GM21786 (cell line): Measurements from ENCODE around the gene HNRNPLL.
"Not testable (repeated sequence)": the region's sequence is repeated elsewhere in the genome, so short reads cannot be mapped to it uniquely, and the experiment has no call there.

Source experiments
- ATAC-seq: cut with Tn5 transposase; IDR thresholded peaks from one replicate; pipeline ENCODE4 v1.9.1; 2021; ENCODE audit not compliant: unreplicated experiment

Gene HNRNPLL

DNA sequence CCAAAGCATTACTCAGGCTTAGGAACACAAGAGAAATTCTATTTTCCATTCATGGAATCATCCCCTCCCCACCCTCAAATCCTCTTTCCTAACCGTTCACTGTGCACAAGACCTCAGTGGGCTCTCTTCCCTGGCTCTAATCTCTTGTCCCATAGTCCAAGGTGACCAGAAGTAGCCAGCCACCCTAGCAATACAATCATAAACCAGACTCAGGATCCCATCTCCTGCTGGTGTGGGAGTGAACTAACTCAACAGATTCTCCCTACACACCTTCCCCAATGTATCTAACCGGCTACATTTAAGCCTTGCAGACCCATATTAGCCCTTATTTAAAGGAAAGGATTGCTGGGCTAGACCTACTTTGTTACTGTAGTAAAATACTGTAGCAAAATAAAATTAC, 45.5 kb downstream of the HNRNPLL start:
- ATAC-seq: no peak

DNA sequence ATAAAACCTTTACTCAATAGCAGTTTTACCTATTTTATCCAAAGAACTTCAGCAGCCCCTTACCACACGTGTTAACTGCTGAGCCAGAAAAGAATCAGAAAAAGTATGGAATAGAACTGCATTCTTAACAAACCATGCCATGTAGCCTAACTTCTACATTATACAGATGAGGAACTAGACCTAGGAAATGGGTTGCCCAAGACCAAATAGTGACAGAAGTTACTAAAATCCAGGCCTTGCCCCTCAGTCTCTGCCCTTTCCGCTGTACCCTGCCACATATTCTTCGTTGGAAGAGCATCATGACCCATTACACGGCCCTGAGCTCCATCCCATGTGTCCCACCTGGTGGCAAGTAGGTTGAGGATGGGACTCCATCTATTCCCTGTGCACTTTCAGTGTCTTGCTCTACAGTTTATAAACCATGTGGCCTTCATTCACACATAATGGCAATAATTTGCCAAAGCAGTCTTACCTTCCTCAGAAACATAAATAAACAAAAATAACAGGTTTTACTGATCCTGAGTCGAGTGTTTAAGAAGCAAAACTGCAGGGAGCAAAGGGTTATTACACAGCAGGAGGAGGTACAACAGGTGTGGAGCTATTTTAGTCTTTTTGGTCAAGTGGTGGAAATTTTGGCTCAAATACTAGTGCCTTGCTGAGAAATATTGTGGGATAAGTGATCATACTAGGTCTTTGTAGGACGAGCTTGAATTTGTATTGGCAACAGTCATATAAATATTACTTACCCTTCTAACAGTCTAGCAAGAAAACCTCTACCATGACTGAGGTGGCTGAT, 46.5 kb downstream of the HNRNPLL start:
- no peak for ATAC-seq

GRCh38 chr2:38554973-38555595, 47.6 kb downstream of the HNRNPLL start:
- no peak for ATAC-seq

GRCh38 chr2:38553554-38553953, 49.2 kb downstream of the HNRNPLL start:
- no peak for ATAC-seq

- no peak for ATAC-seq
Observed at GRCh38 chr2:38552259-38552658, 50.5 kb downstream of the HNRNPLL start.

DNA sequence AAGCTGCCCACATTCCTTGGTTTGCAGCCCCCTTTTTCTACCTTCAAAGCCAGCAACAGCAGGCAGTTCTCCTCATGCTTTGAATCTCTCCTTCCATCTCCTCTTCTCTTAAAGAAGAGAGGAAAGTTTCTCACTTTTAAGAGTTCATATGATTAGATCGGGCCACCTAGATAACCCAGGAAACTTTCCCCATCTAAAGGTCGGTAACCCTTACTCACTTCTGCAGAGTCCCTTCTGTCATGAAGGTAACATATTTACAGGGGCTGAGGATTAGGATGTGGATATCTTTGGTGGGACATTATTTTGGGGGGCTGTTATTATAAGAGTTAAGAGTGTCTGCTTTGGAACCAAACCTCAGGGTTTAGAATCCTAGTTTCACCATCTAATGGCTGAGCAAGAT, 51.0 kb downstream of the HNRNPLL start:
- no peak for ATAC-seq

DNA sequence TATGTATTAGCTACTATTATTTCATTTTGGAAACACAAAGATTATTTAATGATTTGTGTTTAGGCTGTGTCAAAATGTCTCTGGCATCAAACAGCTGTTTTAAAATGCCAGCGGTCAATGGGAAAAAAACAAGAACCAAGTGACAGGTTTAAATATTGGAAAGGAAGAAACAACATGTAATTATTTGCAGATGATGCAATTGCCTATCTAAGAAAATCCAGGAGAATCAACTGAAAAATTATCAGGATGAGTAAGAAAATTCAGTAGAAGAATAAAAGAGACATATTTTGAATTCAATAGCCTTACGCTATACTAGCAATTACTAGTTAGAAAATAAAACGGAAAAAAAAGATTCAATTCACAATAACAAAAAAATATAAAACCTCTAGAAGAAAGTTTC, 51.6 kb downstream of the HNRNPLL start:
- ATAC-seq: no peak

DNA sequence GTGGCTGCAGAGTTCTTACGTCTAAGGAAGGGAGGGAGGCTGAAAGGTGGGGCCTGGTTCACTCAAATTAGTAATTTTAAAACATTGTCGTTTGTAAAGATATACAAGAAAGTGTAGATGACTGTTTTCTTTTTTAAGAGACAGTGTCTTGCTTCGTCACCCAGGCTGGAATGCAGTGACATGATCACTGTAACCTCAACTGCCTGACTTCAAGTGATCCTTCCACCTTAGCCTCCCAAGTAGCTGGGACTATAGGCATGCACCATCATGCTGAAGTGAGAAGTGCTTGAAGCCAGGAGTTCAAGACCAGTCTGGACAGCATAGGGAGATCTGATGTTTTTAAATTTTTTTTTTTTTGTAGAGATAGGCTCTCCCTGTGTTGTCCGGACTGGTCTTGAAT, 52.9 kb downstream of the HNRNPLL start:
- ATAC-seq: no peak

- no peak for ATAC-seq
Observed at GRCh38 chr2:38549071-38549704, 53.5 kb downstream of the HNRNPLL start.

DNA sequence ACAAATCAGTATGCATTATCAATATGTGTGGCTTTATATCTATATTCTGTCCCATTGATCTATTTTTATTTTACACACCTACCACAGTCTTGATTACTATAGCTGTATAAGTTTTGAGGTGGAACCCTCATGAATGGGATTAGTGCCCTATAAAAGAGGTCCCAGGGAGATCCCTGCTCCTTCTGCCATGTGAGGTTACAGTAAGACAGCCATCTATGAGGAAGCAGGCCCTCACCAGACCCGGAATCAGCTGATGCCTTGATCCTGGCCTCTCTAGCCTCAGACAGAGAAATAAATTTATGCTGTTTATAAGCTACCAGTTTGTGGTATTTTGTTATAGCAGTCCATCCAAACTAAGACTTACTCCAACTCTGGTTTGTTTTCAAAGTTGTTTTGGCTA, 54.9 kb downstream of the HNRNPLL start:
- ATAC-seq: no peak

- ATAC-seq: no peak
Observed at GRCh38 chr2:38546585-38546984, 56.1 kb downstream of the HNRNPLL start.

DNA sequence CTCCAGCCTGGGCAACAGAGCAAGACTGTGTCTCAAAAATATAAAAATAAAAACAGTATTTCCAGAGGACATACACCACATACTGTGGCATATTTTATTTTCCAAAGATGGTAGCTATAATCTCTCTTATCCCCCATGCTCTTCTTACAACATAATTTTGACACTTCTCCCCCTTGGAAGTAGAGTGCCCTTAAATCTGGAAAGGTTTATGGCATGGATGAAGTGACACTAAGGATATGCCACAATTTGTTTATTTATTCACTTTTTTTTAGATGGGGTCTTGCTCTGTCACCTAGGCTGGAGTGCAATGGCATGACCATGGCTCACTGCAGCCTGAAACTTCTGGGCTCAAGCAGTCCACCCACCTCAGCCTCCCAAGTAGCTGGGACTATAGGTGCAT, 56.7 kb downstream of the HNRNPLL start:
- no peak for ATAC-seq

GRCh38 chr2:38542248-38542631, 60.5 kb downstream of the HNRNPLL start:
- not testable (repeated sequence) for ATAC-seq

DNA sequence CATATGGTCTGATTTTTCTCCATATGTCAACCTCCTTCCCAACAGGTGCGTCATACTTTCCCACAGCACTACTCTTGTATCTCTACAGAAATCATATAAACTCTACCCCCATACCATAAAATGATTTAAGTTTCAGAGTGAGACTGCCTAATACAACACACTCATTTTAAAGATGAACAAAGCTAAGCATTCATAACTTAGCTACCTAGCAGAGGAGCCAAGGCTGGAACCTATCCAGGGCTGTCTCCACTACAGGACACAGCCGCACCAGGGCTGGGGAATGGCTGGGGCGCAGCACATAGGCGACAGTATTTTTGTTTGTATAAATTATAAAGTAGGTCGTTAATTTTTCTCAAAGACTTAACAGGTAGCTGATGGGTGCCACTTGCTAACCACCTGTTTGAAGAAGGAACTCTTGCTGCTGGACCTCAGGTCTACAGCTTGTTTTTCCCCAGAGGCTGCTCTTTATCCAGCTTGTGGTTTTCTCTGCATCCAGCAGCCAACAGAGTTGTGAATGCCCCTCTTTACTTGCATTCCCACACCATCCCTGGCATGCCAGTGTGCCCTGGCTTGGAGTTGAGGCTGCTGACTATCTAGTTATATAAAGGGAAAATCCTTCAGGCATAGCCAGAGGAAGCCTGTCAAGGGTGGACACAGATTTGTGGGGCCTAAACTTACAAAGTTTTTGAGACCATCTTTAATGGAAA, 62.0 kb downstream of the HNRNPLL start:
- ATAC-seq: no peak

DNA sequence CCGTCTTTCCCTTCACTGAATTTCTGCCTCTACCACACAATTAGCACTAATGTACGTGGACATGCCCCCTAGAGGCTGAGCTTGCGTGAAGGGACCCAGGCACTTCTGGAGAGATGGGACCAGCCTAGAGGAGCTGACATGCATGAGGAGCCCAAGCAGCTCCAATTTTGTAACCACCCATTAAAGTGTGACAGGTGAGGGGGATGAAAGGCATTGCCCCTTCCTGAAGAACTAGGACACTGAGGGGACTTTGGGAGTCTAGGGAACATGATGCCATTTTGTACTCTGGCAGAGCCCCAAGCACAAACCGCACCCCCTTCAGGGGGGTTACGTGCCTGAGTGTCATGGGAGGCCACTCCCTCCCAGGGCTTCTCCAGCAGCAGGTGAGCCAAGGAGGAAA, 63.6 kb downstream of the HNRNPLL start:
- no peak for ATAC-seq

GRCh38 chr2:38537937-38538525, 64.7 kb downstream of the HNRNPLL start:
- no peak for ATAC-seq

- ATAC-seq: not testable (repeated sequence)
Observed at GRCh38 chr2:38537296-38537695, 65.4 kb downstream of the HNRNPLL start.

GRCh38 chr2:38535744-38536506, 66.8 kb downstream of the HNRNPLL start:
- ATAC-seq: peak; percentile 38

- no peak for ATAC-seq
Observed at GRCh38 chr2:38535404-38535743, 67.4 kb downstream of the HNRNPLL start.

DNA sequence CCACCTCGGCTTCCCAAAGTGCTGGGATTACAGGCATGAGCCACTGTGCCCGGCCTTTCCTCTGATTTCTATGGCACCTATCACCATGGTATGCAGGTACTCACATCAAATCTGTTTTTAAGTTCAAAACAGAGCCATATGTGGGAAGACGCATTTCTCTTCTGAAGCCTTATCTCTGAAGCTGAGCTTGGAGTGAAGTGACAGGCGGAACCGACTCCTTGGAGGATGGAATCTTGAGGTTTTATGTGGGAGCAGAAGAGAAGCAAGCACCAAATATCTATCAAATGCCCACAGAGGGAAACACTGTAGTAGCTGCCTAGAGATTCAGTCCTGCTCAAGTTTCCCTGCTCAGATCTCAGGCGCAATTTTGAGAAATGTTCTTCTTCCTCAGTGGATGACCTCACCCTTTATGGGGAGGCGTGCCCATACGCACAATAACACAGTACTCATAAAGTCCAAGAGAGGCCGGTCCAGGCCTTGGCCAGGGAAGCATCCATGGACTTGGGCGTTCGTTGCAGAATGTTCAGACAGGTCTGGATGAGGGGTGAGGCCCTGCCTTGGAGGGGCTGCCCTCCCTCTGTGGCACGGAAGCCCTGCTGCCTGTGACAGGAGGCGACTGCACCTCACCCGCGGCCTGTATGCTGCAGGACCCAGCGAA, 67.9 kb downstream of the HNRNPLL start:
- no peak for ATAC-seq
